ENCODE results near the gene CCDC141.
"Not testable (repeated sequence)": the region's sequence is repeated elsewhere in the genome, so short reads cannot be mapped to it uniquely, and the experiment has no call there.

GRCh38 chr2:179014189-179014588, 35.7 kb downstream of the CCDC141 start:
- TF ChIP-seq CTCF, POLR2A (IDR thresholded peaks at IDR 0.05): not testable (repeated sequence)
